Neutrophil (primary cell): ENCODE measurements around the gene PIP5KL1.

Experiments used
- H3K27ac ChIP-seq: fragments of 200-600 bp; sonication (generic); 2 replicates; pipeline ENCODE4 v1.5.1; 2016; ENCODE audit warnings: mild to moderate bottlenecking, moderate library complexity
- H3K27me3 ChIP-seq: fragments of 200-600 bp; sonication (generic); 2 replicates; pipeline ENCODE4 v1.6.0; 2016; ENCODE audit warnings: mild to moderate bottlenecking
- H3K36me3 ChIP-seq: fragments of 200-600 bp; sonication (generic); 2 replicates; pipeline ENCODE4 v1.5.1; 2017
- H3K4me1 ChIP-seq, 2 experiments: fragments of 200-600 bp in 1 of 2; sonication (generic) in 1 of 2; 1 replicate in 1 of 2; 2 replicates in 1 of 2; pipeline versions ENCODE4 v1.5.1 to v1.6.1; 2013 to 2016; ENCODE audit warnings: low read depth in 1 of 2, low read length in 1 of 2, mild to moderate bottlenecking in 1 of 2, moderate library complexity in 1 of 2; ENCODE audit not compliant: control insufficient read depth in 1 of 2, insufficient read depth in 1 of 2
- H3K4me3 ChIP-seq, 2 experiments: fragments of 200-600 bp in 1 of 2; sonication (generic) in 1 of 2; 1 replicate in 1 of 2; 2 replicates in 1 of 2; pipeline ENCODE4 v1.5.1; 2013 to 2016; ENCODE audit warnings: low read depth in 1 of 2, low read length in 1 of 2, mild to moderate bottlenecking in 1 of 2, moderate library complexity in 1 of 2
- H3K9me3 ChIP-seq: fragments of 200-600 bp; sonication (generic); 2 replicates; pipeline ENCODE4 v1.5.1; 2016
- TF ChIP-seq, protein P1 (sequence below): fragments of 200-600 bp; sonication (generic); IDR thresholded peaks from 2 replicates; pipeline ENCODE4 v1.5.1; 2016; ENCODE audit warnings: antibody characterized with exemption

Gene PIP5KL1

DNA sequence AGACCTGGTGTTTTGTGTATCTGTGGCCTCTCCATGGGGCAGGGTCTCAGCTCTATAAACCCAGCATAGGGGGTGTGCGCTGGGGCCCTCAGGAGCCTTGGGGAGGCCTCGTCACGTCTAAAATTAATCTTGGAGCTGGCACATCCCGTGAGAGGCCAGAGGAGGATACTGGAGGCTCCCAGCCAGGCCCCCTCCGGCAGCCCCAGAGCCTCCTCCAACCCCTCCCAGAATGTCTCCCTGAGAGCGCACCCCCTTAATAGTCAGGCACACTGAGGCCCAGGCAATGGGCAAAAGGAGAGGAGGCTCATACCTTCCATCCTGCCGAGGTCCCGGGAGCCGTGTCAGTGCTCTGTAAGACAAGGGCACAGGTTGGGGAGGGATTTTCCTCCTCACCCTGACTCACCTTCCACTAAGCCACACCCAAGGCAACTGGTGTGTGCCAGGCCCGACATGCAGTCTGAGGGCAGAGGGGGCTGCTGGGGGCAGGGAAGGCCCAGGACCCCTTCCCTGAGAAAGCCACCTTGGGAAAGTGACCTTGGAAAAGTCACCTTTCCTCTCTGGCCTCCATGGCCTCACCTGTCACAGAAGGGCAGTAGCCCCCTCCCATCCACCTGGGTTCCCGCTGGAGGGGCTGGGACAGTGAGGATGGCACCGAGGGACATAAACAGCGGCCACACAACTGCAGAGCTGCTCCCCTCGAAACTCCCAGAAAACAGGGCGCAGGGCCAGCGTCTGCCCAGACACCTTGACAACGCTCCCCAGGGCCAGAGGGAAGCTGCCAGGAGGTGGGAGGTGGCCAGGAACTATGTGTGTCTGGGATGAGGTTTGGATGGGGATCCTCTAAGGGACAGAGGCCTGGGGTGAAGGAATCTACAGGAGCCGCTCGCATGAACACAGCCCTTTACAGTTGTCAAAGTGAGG is 56.0 kb downstream of the PIP5KL1 start:
- Histone ChIP-seq H3K36me3 (no peaks in the 10 kb centered on the region), H3K27ac (no peak overlapping the region), H3K9me3 (no peaks in the 10 kb centered on the region), H3K4me3 (no peak overlapping the region), H3K4me1 (peaks cover 0 to 7% of the 10 kb centered on the region in 2 experiments), H3K27me3 (peaks cover 32% of the 10 kb centered on the region)
- TF ChIP-seq, protein P1, sequence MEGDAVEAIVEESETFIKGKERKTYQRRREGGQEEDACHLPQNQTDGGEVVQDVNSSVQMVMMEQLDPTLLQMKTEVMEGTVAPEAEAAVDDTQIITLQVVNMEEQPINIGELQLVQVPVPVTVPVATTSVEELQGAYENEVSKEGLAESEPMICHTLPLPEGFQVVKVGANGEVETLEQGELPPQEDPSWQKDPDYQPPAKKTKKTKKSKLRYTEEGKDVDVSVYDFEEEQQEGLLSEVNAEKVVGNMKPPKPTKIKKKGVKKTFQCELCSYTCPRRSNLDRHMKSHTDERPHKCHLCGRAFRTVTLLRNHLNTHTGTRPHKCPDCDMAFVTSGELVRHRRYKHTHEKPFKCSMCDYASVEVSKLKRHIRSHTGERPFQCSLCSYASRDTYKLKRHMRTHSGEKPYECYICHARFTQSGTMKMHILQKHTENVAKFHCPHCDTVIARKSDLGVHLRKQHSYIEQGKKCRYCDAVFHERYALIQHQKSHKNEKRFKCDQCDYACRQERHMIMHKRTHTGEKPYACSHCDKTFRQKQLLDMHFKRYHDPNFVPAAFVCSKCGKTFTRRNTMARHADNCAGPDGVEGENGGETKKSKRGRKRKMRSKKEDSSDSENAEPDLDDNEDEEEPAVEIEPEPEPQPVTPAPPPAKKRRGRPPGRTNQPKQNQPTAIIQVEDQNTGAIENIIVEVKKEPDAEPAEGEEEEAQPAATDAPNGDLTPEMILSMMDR, result no peak

DNA sequence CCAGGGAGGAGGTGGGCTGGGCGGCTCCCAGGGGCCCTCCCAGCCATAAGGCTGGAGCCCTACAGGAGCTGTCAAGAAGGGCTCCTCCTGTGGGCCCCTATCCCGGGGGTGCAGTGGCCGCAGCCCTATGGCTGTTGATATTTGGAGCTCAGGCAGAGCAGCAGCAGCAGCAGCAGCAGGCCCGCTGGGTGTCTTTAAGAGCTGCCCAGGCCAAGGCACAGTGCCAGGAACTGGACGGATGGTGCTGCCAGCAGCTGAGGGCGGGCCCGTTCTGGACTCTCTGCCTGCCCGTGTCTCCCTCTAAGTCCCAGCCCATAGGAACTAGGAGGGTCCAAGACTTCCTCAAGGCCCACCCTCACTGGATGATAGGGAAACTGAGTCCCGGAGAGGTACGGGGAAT is 56.7 kb downstream of the PIP5KL1 start:
- Histone ChIP-seq H3K36me3 (no peaks in the 10 kb centered on the region), H3K9me3 (no peaks in the 10 kb centered on the region), H3K27ac (no peak overlapping the region), H3K4me3 (no peak overlapping the region), H3K4me1 (peaks cover 0 to 7% of the 10 kb centered on the region in 2 experiments), H3K27me3 (peaks cover 29% of the 10 kb centered on the region)
- TF ChIP-seq, protein P1, result no peak

DNA sequence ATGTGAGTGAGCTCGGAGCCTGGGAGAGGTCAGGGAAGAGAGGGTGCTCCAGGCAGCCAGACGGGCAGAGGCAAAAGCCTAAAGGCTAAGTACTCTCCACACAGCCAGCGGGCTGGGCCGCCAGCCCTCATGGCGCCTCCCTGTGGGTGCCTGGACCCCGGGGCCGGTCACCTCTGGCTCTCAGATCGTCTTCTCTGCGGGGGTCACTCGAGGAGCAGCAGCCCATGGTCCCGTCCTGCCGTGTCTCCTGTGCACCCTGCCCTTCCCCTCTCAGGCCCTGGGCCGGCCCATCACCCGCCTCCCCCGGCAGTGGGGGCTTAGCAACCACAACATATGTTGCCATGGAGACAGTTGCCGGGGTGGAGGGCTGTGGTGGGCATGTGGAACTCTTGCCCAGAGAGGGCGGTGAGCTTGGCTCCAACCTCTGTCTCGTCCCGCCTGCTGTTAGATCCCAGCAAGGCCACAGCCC is 57.3 kb downstream of the PIP5KL1 start:
- no peak overlapping the region for H3K27ac ChIP-seq
- no peaks in the 10 kb centered on the region for H3K9me3 ChIP-seq
- H3K36me3 ChIP-seq, result no peaks in the 10 kb centered on the region
- TF ChIP-seq, protein P1, result no peak
- peaks cover 22% of the 10 kb centered on the region for H3K27me3 ChIP-seq
- no peak overlapping the region for H3K4me3 ChIP-seq
- peaks cover 0 to 7% of the 10 kb centered on the region in 2 experiments for H3K4me1 ChIP-seq

DNA sequence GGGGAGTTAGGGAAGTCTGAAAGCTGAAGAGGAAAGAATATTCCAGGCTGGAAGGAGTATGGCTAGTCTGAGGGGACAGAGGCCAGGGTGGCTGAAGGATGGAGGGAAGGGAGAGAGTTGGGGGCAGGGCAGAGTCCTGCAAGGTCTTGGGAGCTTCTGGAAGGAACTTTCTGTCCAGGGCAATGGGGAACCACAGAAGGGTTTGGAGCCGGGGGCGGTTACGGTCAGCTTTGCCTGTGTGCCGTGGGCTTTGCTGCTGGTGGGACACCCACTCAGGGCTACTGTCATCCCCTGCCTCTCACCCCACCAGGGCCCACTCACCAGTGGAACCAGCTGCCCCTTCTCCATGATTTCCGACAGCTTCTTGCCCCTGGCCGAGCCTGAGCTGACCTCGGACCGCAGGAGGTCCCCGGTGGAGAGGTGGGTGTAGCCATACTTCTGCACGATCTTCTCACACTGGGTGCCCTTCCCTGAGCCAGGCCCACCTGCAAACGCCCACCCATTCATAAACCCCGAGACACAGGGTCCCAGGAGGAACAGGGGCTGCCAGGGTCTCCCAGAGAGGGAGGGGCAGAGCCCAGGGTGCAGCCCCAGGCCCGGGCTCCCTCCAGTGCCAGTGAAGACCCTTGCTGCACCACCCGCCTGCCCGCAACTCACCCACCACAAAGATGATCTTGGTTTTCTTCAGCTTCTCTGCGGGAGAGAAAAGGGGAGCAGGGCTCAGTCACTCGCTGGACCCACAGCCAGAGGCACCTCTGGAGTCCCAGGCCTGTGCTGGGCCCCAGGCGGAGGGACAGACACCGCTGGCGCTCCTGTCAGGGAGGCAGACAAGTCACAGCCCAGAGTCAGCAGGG is 58.0 kb downstream of the PIP5KL1 start:
- TF ChIP-seq, protein P1, result no peak
- Histone ChIP-seq H3K36me3 (no peaks in the 10 kb centered on the region), H3K4me1 (peaks cover 0 to 7% of the 10 kb centered on the region in 2 experiments), H3K27me3 (peaks cover 16% of the 10 kb centered on the region), H3K9me3 (no peaks in the 10 kb centered on the region), H3K27ac (no peak overlapping the region), H3K4me3 (no peak overlapping the region)

DNA sequence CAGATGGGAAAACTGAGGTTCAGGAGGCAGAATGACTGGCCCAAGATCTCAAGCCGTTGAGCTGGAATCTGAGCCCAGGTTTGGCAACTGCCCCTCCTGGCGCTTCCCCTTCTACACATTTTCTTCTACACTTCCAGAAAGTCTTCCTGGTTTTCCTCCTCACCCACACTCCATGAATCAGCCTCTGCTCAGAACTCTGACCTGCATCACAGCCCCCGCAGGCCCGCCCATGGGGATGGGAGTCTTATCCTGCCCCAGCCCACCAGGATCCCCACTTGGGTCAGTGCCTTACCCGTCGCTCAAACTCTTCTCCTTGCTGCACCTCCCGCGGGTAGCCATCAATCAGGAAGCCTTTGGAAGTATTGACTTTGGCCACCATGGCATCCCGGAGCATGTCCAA is 59.0 kb downstream of the PIP5KL1 start:
- Histone ChIP-seq H3K27me3 (peaks cover 5% of the 10 kb centered on the region), H3K9me3 (no peaks in the 10 kb centered on the region), H3K4me1 (no peaks in the 10 kb centered on the region), H3K4me3 (no peak overlapping the region), H3K36me3 (no peaks in the 10 kb centered on the region), H3K27ac (no peak overlapping the region)
- TF ChIP-seq, protein P1, result no peak
